Left lung (tissue), 10 donors: ENCODE data around the gene DNHD1. TPM values are rescaled to one million over a fixed set of nuclear protein-coding genes. Genes with fewer than 3 reads are reported as not detected.

ENCODE experiments used
- ATAC-seq: fragments of 200-7000 bp; cut with Tn5 transposase; one replicate; pipeline ENCODE4 v1.9.1; 2020; ENCODE audit warnings: moderate library complexity
- DNase-seq, 4 donors: peaks; one replicate each; pipeline ENCODE4 v3.0.0-alpha.2; 2013 to 2020
- H3K27ac ChIP-seq, 2 donors: fragments of 200-600 bp; sonication (generic) in 1 of 2; one replicate each; pipeline versions ENCODE4 v1.5.0 to v1.8.0; 2020 to 2021
- H3K27me3 ChIP-seq, 2 donors: fragments of 200-600 bp; sonication (generic) in 1 of 2; one replicate each; pipeline versions ENCODE4 v1.5.0 to v1.8.0; 2020 to 2021
- H3K36me3 ChIP-seq, 2 donors: fragments of 200-600 bp; sonication (generic) in 1 of 2; one replicate each; pipeline versions ENCODE4 v1.5.0 to v1.8.0; 2020 to 2021
- H3K4me1 ChIP-seq, 2 donors: fragments of 200-600 bp; one replicate each; pipeline ENCODE4 v1.8.0; 2021
- H3K4me3 ChIP-seq, 2 donors: fragments of 200-600 bp; sonication (generic) in 1 of 2; one replicate each; pipeline versions ENCODE4 v1.5.0 to v1.8.0; 2020 to 2021; ENCODE audit warnings: mild to moderate bottlenecking in 1 of 2
- H3K9me3 ChIP-seq, 2 donors: fragments of 200-600 bp; sonication (generic) in 1 of 2; one replicate each; pipeline versions ENCODE4 v1.5.0 to v1.8.0; 2020 to 2021
- intact Hi-C, 2 donors: fragments of 100-400 bp; cut with DNase I; formaldehyde crosslinking; loops; one replicate each; pipeline versions ENCODE4 v1.11.2 to v1.14.2; 2022
- polyA plus RNA-seq, 6 donors: library from polyadenylated mRNA; unstranded; fragments of 120-200 nt; gene quantifications; one replicate each; pipeline ENCODE4 v1.2.1, GENCODE V29; 2013; ENCODE audit not compliant: insufficient read length in 6 of 6
- total RNA-seq, 2 donors: library from RNA; stranded (reverse); fragmentation: NEBNext Ultra II Directional; extraction: Animal tissue kit (Norgen Biotek cat#: 25700); gene quantifications; one replicate each; pipeline ENCODE4 v1.2.1, GENCODE V29; 2021
- TF ChIP-seq, protein P1 (sequence below), 2 donors: fragments of 200-600 bp; sonication (generic) in 1 of 2; IDR thresholded peaks; one replicate each; pipeline versions ENCODE4 v1.5.0 to v1.8.0; 2021; ENCODE audit warnings: antibody characterized with exemption in 2 of 2
- donor health status: DM: no; HTN: yes; CAD: no.
- donor health status: DM: no; HTN: no; CAD: no.

The DNHD1 gene
- total and polyA plus RNA-seq, 8 donors = 7.1 to 18.6 (median 15.5) TPM

DNA sequence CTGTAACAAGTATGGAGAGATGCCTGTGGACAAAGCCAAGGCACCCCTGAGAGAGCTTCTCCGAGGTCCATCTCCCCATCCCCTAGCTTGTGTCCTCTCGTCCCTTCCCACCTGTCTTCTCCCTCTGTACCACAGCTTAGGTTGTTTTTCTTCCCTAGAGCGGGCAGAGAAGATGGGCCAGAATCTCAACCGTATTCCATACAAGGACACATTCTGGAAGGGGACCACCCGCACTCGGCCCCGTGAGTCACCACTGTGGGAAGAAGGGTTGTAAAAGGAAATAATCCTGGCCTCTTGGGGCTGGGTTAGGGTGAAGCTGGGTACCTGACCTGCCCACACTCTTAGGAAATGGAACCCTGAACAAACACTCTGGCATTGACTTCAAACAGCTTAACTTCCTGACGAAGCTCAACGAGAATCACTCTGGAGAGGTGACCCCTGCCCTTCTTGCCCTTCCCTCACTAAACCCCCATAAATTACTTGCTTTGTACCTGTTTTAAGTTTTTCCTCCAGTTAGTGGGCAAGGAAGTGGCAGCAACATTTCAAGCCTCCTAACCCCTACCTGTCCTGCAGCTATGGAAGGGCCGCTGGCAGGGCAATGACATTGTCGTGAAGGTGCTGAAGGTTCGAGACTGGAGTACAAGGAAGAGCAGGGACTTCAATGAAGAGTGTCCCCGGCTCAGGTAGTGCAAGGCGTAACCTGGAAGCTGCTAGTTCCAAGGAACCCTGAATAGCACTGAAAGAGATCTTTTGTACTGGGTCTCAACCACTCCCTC lies 111.8 kb downstream of the DNHD1 start:
- Histone ChIP-seq H3K27ac (no peak overlapping the region), H3K9me3 (no peaks in the 10 kb centered on the region), H3K27me3 (no peaks in the 10 kb centered on the region), H3K4me3 (no peak overlapping the region), H3K4me1 (peaks cover 39 to 91% of the 10 kb centered on the region in 2 donors), H3K36me3 (peaks cover 0 to 42% of the 10 kb centered on the region in 2 donors)
- ATAC-seq (no peak), DNase-seq (no peak)
- TF ChIP-seq, protein P1, sequence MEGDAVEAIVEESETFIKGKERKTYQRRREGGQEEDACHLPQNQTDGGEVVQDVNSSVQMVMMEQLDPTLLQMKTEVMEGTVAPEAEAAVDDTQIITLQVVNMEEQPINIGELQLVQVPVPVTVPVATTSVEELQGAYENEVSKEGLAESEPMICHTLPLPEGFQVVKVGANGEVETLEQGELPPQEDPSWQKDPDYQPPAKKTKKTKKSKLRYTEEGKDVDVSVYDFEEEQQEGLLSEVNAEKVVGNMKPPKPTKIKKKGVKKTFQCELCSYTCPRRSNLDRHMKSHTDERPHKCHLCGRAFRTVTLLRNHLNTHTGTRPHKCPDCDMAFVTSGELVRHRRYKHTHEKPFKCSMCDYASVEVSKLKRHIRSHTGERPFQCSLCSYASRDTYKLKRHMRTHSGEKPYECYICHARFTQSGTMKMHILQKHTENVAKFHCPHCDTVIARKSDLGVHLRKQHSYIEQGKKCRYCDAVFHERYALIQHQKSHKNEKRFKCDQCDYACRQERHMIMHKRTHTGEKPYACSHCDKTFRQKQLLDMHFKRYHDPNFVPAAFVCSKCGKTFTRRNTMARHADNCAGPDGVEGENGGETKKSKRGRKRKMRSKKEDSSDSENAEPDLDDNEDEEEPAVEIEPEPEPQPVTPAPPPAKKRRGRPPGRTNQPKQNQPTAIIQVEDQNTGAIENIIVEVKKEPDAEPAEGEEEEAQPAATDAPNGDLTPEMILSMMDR (IDR thresholded peaks at IDR 0.05) = no peak
- intact Hi-C loops = no loop called here

- TF ChIP-seq, protein P1 (IDR thresholded peaks at IDR 0.05) = no peak
- H3K9me3 ChIP-seq = no peaks in the 10 kb centered on the region
- H3K4me1 ChIP-seq = peaks cover 38 to 87% of the 10 kb centered on the region in 2 donors
- DNase-seq (no peak), ATAC-seq (no peak)
- no peak overlapping the region for H3K27ac ChIP-seq
- peaks cover 0 to 48% of the 10 kb centered on the region in 2 donors for H3K36me3 ChIP-seq
- no peaks in the 10 kb centered on the region for H3K27me3 ChIP-seq
- intact Hi-C loops = no loop called here
- no peak overlapping the region for H3K4me3 ChIP-seq
Observed at GRCh38 chr11:6609502-6610015, 112.5 kb downstream of the DNHD1 start.

DNA sequence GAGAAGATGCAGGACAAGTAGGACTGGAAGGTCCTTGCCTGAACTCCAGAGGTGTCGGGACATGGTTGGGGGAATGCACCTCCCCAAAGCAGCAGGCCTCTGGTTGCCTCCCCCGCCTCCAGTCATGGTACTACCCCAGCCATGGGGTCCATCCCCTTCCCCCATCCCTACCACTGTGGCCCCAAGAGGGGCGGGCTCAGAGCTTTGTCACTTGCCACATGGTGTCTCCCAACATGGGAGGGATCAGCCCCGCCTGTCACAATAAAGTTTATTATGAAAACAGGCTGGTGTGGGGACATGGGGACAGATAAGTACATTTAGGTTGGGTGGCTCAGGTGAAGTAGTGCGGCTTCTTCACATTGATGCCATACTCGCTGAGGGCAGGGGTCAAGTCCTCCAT lies 113.5 kb downstream of the DNHD1 start:
- H3K36me3 ChIP-seq = peaks cover 0 to 59% of the 10 kb centered on the region in 2 donors
- H3K27ac ChIP-seq = peak overlapping the region in 1 of 2 donors; percentile 98
- DNase-seq (peak in 1 of 4 donors; percentile 52), ATAC-seq (no peak)
- H3K9me3 ChIP-seq = no peaks in the 10 kb centered on the region
- H3K27me3 ChIP-seq = no peaks in the 10 kb centered on the region
- H3K4me1 ChIP-seq = peaks cover 29 to 80% of the 10 kb centered on the region in 2 donors
- TF ChIP-seq, protein P1 (IDR thresholded peaks at IDR 0.05) = no peak
- H3K4me3 ChIP-seq = peak overlapping the region in 1 of 2 donors; percentile 81
- intact Hi-C loops = no loop called here

GRCh38 chr11:6611092-6611962 lies 114.2 kb downstream of the DNHD1 start:
- H3K9me3 ChIP-seq = no peaks in the 10 kb centered on the region
- H3K27ac ChIP-seq = peak overlapping the region; percentile 98 to 99
- ATAC-seq (no peak), DNase-seq (peak in 2 of 4 donors; percentile 59 to 79)
- no peaks in the 10 kb centered on the region for H3K27me3 ChIP-seq
- intact Hi-C loops = no loop called here
- H3K4me3 ChIP-seq = peak overlapping the region; percentile 67 to 81
- peaks cover 0 to 66% of the 10 kb centered on the region in 2 donors for H3K36me3 ChIP-seq
- TF ChIP-seq, protein P1 (IDR thresholded peaks at IDR 0.05) = no peak
- H3K4me1 ChIP-seq = peaks cover 22 to 80% of the 10 kb centered on the region in 2 donors

- Histone ChIP-seq H3K4me1 (peaks cover 16 to 80% of the 10 kb centered on the region in 2 donors), H3K36me3 (peaks cover 0 to 72% of the 10 kb centered on the region in 2 donors), H3K27ac (peak overlapping the region; percentile 98 to 99), H3K27me3 (no peaks in the 10 kb centered on the region), H3K9me3 (no peaks in the 10 kb centered on the region), H3K4me3 (peak overlapping the region; percentile 67 to 81)
- ATAC-seq = no peak
- TF ChIP-seq, protein P1 (IDR thresholded peaks at IDR 0.05) = no peak
- no peak for DNase-seq
- intact Hi-C loops = no loop called here
Observed at GRCh38 chr11:6611963-6612212, 114.8 kb downstream of the DNHD1 start.
